HG02938 (cell line): ENCODE results near the gene SYPL1.
A peak's percentile ranks its signal among the peaks of the same experiment; 100 is the strongest.

Experiments
- ATAC-seq: cut with Tn5 transposase; IDR thresholded peaks from one replicate; pipeline ENCODE4 v1.9.1; 2021; ENCODE audit warnings: mild to moderate bottlenecking, moderate library complexity; ENCODE audit not compliant: unreplicated experiment

SYPL1 gene

GRCh38 chr7:106095634-106096033, 16.5 kb downstream of the SYPL1 start:
- ATAC-seq = no peak

GRCh38 chr7:106094780-106095179, 17.3 kb downstream of the SYPL1 start:
- ATAC-seq = no peak

- ATAC-seq = no peak
Observed at GRCh38 chr7:106092204-106092603, 19.9 kb downstream of the SYPL1 start.

DNA sequence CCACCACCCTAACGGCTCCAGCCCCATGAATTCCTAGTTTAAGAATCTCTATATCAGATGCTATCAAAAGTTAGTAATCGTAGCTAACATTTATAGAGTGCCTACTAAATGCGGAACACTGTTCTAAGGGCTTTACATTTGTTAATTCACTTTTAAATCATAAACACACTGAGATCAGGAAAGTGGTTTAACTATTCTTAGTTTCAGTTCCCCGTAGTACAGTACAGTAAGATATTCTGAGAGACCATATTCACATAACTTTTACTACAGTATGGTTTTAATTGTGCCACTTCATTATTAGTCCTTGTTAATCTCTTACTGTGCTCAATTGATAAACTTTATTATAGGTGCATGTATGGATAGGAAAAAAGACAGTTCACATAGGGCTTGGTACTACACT, 22.5 kb downstream of the SYPL1 start:
- peak; percentile 97 for ATAC-seq

DNA sequence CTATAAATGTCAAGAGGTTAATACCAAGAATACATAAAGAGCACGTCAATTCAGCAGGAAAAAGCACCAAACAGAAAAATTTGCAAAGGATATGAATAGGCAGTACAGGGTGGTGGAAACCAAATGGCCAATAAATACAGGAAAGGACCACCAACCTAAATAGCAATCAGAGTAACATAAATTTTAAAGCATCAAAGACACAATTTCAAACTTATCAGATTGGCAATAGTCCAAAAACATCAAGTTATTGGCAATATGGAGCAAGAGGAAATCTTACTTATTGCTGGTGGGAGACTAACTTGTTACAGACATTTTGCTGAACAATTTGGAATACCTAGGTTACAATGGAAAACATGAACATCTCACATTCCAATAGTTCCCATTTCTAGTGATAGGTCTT, 24.1 kb downstream of the SYPL1 start:
- ATAC-seq = no peak

- no peak for ATAC-seq
Observed at GRCh38 chr7:106086062-106086461, 26.1 kb downstream of the SYPL1 start.

- no peak for ATAC-seq
Observed at GRCh38 chr7:106085015-106085414, 27.1 kb downstream of the SYPL1 start.

DNA sequence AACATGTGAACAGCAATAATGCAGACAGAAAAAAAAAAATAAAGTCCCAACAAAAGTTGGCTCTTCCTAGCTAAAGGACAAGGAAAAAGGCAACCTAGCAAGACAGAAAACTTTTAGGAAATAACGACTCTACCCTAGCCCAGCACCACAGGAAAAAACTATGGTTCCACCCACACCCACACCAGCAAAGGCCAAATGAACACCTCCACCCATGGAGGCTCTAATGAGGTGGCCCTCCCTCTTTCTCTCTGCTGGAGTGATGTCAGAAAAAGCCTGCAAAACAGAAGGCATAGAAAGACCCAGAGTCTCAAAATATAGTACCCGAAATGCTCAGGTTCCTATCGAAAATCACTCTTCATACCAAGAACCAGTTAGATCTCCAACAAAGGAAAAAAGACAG, 28.4 kb downstream of the SYPL1 start:
- ATAC-seq = no peak

GRCh38 chr7:106082087-106082854, 29.8 kb downstream of the SYPL1 start:
- ATAC-seq = no peak

- no peak for ATAC-seq
Observed at GRCh38 chr7:106080300-106080987, 31.7 kb downstream of the SYPL1 start.

DNA sequence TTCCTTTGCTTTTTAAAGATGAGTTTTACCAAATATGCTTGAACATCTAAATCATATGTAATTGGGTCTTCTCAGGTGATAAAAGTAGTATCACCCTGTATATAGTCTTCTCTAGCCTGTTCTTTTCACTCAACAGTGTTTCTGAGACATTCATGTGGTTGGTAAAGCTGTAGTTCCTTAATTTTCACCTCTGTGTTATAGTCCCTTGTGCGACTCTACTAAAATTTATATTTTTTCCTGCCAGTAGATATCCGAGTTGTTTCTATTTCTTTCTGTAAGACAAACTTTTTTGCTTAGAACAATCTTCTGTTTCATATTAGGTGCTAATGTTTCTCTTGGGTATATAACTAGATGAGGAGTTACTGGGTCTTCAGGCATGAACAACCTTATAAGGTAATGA, 35.6 kb downstream of the SYPL1 start:
- no peak for ATAC-seq

DNA sequence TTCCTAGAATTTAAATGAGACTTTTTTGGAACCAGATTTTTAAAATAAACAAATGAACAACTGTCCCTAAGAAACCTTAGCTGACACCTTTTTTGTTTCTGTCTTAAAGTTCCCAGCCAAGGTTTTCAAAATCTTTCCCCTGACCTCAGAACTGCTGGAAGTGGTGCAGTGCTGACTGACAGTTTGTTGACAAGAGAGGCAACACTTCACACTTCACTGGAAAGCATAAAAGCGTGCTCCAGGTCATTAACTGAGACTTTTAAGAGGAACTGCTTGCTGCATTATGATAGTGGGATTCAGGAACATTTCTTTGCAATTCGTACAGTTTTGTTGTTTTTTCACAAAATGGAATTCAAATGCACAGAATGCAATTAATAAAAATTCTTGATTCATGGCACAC, 36.2 kb downstream of the SYPL1 start:
- ATAC-seq = no peak

- no peak for ATAC-seq
Observed at GRCh38 chr7:106074257-106074656, 37.9 kb downstream of the SYPL1 start.

DNA sequence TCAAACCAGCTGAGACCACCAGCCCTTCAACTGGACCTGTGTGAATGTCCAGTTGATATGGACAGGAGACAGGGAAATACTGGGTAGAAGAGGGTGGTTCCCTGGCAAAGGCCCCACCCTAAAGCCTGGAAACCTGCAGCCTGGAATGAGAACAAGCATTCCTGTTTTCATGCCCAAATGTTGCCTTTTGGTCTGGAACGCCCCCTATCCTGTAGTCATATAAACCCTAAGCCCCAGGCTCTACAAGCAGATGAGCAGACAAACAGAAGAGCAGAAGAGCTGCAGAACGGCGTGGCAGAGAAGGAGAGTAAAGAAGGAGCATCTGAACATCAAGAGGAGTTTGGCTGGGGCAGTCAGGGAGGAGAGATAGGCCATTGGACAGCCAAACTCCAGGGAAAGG, 38.4 kb downstream of the SYPL1 start:
- ATAC-seq = no peak

- ATAC-seq = no peak
Observed at GRCh38 chr7:106072715-106073091, 39.4 kb downstream of the SYPL1 start.

GRCh38 chr7:106071999-106072714, 40.0 kb downstream of the SYPL1 start:
- ATAC-seq = no peak

- peak; percentile 97 for ATAC-seq
Observed at GRCh38 chr7:106071356-106071998, 40.6 kb downstream of the SYPL1 start.

- no peak for ATAC-seq
Observed at GRCh38 chr7:106070567-106071254, 41.4 kb downstream of the SYPL1 start.

- no peak for ATAC-seq
Observed at GRCh38 chr7:106070201-106070551, 41.9 kb downstream of the SYPL1 start.

- ATAC-seq = no peak
Observed at GRCh38 chr7:106069471-106070200, 42.5 kb downstream of the SYPL1 start.
